ENCODE results near the gene KHNYN.
"Not testable (repeated sequence)": the region's sequence is repeated elsewhere in the genome, so short reads cannot be mapped to it uniquely, and the experiment has no call there.

The KHNYN gene

GRCh38 chr14:24429395-24430142 is at the start of gene KHNYN, which contains the start of gene CBLN3:
TSS of gene KHNYN (plus strand) at chr14:24429954. CDS start at chr14:24430731, 777 bp downstream.
TSS of gene CBLN3 (minus strand) at chr14:24429668. CDS start at chr14:24429054, 614 bp downstream.
- peak; percentile 70 for DNase-seq

- no peak for DNase-seq
These were observed 48.2 kb upstream of the KHNYN start for GRCh38 chr14:24381363-24382063.

- DNase-seq: no peak
These were observed 47.7 kb upstream of the KHNYN start for GRCh38 chr14:24382064-24382371.

- no peak for DNase-seq
These were observed 45.6 kb upstream of the KHNYN start for GRCh38 chr14:24384169-24384568.

GRCh38 chr14:24385524-24385923 is 44.2 kb upstream of the KHNYN start:
- no peak for DNase-seq

- DNase-seq: no peak
These were observed 42.8 kb upstream of the KHNYN start for GRCh38 chr14:24387009-24387345.

GRCh38 chr14:24387579-24387978 is 42.2 kb upstream of the KHNYN start:
- DNase-seq: not testable (repeated sequence)

- no peak for DNase-seq
These were observed 41.1 kb upstream of the KHNYN start for GRCh38 chr14:24388474-24389179.

GRCh38 chr14:24389226-24389848 is 40.4 kb upstream of the KHNYN start:
- DNase-seq: no peak

GRCh38 chr14:24390701-24391468 is 38.9 kb upstream of the KHNYN start:
- DNase-seq: no peak

GRCh38 chr14:24392325-24393091 is 37.2 kb upstream of the KHNYN start:
- no peak for DNase-seq

- no peak for DNase-seq
These were observed 35.5 kb upstream of the KHNYN start for GRCh38 chr14:24394275-24394674.

GRCh38 chr14:24395609-24396582 is 33.9 kb upstream of the KHNYN start:
- DNase-seq: no peak

GRCh38 chr14:24397639-24398292 is 32.0 kb upstream of the KHNYN start:
- no peak for DNase-seq

GRCh38 chr14:24398293-24398652 is 31.5 kb upstream of the KHNYN start:
- no peak for DNase-seq

- DNase-seq: no peak
These were observed 30.9 kb upstream of the KHNYN start, which contains the start of gene NYNRIN for GRCh38 chr14:24398653-24399446. TSS of gene NYNRIN (plus strand) at chr14:24399003. CDS start at chr14:24399247, 244 bp downstream.

GRCh38 chr14:24399447-24399822 is 30.3 kb upstream of the KHNYN start:
- no peak for DNase-seq

GRCh38 chr14:24399999-24400718 is 29.6 kb upstream of the KHNYN start:
- DNase-seq: no peak
